Activated CD4-positive, alpha-beta T cell treated with anti-CD3 and anti-CD28 coated beads, Interleukin-2, amount 50 U/mL, for 16 hours (primary cell): ENCODE results near the gene LGALSL.

Experiments
- DNase-seq: peaks from one replicate; pipeline ENCODE4 v3.0.0-alpha.2; 2020

Gene LGALSL

DNA sequence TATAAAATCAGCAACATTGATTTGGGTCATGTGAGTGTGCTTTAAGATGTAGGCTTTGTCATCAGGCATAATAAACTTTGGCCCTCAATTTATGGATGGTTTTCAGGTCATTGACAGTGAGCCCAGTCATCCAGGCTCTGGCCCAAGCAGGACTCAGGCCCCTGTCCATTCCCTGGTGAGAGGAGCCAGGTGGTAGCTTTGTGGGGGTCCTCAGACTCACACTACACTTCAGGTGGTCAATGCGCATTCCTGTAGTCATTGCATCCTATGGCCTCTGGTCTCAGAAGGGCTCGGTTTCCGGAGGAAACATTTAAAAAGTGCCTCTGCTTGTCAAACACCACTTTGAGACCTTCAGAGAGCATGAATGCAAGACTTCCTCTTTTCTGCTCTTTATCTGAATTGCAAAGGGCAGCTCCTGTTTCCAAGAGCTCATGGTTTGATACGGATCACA lies 20.2 kb downstream of the LGALSL start:
- DNase-seq, result no peak

DNA sequence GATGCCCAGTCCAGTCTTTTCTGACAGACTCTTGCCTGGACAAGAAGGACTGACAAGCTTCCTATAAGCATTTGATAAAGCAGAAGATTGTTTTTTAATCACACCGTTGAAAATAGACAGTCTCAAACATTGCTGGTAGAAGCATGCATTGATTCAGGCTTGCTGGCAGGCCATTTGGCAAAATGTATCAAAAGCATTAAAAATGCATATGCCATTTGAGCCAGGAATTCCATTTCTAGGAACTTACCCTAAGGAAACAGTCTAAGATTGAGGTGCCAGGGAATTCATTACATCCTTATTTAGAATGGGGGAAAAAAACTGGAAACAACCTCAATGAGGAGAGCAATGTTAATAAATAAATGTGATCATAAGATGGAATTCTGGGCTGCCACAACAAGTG lies 20.7 kb downstream of the LGALSL start:
- DNase-seq, result no peak

DNA sequence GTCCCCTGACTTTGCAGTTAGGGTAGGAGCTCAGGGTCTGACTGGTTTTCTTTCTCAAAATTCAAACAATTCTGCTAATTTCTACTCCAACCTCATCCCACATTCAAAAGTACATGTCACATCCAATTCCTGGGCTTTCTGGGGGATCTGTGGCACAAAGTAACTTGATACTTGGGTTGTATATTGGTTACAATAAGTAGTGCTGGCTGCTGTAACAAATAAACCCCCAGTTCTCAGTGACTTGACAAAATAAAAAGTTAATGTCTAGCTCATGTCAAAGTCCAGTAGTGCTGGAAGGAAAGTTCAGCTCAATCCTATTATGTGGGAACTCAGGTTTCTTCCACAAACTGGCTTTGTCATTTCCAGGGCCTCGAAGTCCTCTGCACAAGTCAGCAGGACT lies 23.1 kb downstream of the LGALSL start:
- no peak for DNase-seq

DNA sequence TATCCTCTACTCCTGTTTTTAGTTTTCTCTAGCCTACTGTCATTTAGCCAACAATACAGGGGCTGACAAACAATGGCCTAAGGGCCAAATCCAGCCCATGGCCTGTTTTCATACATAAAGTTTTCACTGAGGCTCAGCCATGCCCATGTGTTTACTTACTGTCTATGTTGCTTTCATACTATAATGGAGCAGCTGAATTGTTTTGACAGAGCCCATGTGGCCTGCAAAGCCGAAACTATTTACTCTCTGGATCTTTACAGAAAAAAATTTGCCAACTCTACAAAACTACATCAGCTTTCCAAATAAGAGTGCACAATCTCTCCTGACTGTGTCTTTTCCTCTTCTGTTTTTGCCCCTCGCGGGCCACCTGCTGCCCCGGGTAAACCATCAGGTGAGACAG lies 24.0 kb downstream of the LGALSL start:
- DNase-seq, result no peak

DNA sequence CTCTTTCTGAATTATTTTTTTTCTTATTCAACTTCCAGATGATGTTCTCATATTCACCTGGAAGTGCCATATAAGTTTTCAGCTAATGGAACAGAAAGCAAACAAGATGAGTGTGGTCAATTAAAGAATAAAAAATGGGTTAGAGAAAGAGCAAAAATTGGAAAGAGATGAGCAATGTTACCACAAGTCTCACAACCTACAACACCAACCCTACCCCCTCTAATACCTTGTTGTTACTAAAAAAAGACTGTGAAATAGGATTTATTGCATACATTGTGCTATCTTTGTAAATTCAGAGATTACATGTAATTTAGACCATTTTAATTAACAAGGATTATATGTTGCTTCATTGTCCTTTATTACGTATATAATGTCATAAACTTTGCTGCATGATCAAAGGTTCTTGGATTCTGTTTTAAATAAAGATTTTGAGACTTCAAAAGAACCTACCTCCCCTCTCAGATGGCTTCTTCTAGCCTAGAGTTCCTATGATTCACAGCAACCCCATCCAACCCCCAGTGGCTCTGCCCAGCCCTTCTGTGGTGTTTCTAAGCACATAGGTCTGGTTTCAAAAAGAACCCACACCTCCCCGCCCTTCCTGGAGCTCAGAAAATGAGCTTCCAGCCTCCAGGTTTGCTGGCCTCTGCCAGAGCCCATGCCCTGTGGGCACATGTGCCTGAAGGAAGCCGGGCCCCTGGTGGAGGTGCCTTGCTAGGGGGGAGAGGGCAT lies 24.7 kb downstream of the LGALSL start:
- no peak for DNase-seq

DNA sequence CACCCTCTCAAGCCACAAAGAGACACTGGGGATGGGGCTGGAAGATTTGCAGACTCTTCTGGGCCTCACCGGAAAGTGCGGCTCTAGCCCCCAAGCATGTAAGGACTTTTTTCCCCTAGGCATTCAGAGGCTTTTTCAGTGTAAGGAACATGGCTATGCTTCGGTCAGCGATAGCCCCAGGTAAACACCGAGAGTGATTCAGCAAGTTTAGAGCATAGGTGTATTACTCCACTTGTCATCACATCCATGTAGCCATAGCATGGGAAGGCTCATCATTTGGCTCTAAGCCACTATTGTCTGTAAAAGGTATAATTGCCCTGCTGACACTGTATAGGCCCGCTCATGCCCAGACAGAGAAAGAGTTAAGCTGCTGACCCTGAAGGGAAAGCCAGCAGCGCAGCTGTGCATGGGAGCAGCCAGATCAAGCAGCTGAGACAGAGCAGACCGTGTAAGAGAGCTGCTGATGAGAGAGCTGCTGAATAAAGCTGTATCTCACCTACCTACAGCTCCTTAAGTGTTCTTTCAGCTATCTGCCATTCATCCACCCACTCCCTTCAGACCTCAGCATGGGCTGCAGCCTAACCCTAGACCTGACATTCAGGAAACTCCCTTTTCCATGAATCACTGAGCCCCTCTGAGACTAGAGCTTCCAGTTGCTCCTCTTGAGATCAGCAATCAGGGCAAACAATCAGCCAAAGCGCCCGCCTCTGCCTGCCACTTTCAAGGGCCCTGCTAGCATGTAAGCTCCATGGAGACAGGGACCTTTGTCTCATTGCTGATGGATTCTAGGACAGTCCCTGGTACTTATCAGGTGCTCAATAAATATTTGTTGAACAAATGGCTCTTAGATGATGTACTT lies 25.5 kb downstream of the LGALSL start:
- DNase-seq, result no peak

DNA sequence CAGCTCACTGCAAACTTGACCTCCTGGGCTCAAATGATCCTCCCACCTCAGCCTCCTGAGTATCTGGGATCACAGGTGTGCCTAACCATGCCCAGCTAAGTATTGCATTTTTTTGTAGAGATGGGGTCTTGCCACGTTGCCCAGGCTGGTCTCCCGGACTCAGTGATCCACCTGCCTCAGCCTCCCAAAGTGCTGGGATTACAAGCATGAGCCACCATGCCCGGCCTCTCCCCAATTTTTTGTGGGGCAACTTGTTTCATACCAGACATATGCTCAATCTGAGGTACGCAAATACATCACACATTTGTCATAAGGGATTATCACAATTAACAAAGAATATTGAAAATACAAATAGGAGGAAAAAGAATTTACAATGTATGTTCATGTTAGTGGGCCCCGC lies 27.7 kb downstream of the LGALSL start:
- no peak for DNase-seq

DNA sequence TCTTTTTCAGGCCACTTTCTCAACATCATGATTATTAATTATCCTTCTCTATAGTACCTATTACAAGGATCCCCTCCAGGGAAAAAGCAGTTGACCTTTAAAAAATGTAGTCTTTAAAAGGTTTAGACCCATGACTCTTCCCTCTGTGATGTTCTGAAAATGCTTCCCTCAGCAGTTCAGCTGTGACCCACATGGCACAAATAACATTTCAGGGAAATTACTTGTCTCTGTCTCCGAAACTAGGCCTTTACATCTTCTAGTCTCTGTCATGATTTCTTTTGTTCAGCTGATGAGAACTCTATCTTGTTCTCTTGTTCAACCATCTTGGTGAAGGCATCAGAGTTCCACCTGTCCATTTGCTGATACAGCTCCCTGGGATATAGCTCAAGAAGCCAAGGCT lies 28.3 kb downstream of the LGALSL start:
- DNase-seq, result no peak

DNA sequence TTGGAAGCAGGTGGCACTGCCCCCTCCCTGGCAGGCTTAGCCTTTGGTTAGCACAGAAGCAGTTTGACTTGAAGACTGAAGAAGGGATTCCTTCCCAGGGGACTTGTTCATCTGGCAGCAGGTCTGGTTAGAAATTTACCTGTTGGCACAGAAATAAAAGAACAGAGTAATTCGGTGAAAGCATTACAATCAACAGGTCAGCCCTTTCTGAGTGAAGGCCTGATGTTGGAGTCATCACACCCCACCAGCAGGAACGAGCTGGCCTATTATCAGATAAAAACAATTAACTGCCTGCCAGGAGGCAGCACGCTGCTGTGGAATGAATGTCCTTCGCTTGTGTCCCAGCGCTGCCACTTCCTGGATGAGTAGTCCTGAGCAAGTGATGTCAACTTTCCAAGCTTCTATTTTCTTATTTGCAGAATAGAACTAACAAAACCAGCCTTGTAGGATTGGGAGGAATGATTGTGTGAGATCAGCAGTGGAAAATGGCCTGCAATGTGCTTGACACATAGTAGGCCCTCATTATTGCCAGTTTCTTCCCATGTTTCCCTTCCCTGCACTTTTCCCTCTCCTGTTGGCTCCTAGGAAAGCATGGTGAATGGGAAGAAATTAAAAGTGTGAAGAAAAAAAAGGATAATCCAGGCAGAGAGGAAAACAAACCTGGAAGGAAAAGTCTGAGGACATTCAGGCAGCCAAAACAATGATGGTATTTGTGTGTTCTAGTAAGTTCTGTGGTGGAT lies 29.0 kb downstream of the LGALSL start:
- no peak for DNase-seq

DNA sequence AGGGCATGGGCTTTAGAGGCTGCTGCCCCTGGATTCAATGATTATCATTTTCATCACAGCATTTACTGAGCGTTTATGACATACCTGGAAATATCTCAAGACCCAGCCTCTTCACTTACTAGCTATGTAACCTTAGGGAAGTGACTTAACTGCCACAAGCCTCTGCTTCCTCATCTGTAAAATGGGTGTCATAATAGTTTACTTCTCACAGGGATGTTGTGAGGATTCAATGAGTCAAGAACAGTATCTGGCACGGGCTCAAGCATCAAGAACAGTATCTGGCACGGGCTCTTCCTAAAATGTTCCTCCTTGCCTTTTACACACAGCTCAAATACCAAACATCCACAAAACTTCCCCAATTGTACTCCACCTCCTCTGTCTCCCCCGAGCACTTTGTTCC lies 31.4 kb downstream of the LGALSL start:
- no peak for DNase-seq

DNA sequence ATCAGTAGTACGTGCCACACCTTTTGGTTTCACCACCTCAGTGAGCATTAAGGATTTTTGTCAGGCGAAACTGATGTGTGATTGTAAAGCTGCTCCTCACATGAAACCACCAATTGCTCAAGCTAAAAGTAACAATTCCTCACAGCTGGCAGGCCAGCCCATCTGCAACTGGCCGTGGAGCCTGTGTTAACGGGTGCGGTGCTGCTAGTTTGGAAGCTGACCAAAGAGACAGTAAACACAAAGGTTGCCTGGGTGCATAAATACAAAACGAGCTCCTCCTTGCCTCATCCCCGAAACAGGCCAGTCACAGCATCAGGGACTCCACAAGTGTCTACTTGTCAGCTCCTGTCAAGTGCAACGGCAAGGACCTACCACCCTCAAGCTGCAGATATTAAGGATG lies 32.0 kb downstream of the LGALSL start:
- DNase-seq, result no peak

DNA sequence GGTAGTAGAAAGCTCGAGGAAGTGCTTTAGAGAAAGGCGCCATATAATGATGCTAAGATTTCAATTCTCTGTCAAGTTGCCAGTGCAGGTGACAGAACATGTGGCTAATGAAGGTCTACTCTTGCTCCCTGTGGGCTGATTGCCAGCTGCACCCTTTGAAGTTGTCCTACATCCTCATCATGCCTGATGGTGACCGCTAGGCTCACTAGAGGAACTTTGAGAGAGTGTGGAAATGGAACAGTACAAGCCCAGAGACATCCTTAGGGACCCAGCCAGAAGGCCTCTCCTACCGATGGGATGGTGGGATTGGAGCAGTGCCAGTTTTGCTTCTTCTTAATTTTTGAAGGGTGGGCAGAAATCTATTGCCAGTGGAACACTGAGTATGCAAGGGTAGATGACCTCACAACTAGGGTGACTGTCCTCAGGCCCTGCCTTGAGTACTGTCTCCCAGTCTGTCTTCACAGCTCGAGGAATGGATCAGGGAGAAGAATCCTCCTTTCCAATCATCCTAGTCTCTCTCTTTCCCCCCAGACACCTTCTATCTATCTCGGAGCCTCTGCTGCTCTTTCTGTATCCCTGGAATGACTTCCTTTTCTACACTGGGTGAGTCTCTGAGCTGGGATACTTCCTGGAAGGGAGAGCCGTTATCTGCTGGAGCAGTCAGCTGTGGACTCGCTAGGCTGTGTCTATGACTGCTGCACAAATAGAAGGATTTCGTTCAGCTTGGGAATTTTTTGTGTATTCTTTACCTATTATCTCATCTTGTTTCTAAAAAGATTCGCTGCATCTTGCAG lies 33.5 kb downstream of the LGALSL start:
- no peak for DNase-seq

DNA sequence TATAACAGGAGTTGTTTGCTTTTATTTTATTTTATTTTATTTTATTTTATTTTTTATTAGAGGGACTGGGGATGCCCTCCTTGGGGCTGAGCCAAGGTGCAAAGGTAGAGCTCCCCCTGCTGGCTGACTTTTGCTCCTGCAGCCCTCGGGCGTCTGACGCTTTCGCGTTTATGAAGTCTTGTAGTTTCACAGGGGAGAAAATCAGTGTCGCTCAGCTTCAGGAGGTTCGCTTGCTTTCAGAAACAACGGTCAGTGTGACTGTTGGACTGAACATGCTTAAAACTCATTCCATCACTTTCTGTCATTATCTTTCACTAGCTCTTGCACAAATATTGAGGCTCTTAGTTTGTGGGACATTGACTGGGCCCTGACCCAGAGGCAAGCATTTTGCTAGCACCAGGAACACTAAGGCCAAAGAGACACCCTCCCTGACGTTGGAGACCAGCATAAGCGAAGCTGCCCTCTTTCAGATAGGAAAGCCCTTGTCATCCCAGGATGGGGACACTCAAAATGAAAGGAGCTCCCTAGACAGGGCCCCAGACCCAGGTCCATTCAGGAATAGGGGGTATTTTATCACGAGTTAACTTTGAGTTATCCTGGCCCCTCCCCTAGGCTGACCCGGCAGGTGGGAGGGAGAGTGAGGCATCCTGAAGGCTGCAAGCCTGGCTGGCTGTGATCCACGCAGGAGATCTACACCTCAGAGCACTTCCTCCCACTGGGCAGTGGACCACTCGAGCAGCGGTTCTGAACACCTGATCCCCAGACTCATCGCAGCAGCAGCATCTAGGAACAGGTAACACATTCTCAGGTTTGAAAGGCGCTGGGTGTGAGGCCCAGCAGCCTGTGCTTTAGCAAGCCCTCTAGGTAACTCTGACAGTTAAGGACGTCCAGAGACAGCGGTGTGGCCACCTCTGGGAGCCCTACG lies 34.4 kb downstream of the LGALSL start:
- DNase-seq, result peak; percentile 78

DNA sequence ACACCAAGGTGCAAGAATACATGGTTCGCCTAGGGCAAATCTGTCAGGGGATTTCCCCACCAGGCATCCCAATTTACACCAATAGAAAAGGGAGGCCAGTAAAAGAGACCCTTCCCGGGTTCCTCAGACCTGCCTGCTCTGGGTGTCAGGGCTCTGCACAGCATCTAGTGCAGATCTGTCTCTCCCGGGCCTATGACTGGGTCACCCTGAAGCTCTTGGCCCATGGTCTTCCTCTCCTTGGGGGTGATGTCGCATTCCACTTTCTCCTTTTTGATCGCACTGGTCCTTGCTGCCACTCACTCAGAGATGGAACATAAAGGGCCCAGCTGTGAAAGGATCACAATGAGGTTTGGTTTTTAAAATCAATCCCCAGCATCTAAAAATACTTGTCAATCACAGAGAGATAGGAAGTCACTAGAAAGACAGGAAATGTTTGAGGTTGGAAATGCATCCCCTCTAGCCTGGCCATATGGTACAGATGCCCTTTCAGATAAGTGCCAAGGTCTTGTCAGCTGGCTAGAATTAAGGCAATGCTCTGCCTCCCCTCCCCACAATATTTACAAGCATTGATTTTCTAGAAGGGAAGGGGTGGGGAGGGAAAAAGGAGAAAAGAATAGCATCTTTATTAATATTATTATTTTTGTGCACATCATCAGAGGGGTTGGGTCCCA lies 35.3 kb downstream of the LGALSL start:
- DNase-seq, result no peak

DNA sequence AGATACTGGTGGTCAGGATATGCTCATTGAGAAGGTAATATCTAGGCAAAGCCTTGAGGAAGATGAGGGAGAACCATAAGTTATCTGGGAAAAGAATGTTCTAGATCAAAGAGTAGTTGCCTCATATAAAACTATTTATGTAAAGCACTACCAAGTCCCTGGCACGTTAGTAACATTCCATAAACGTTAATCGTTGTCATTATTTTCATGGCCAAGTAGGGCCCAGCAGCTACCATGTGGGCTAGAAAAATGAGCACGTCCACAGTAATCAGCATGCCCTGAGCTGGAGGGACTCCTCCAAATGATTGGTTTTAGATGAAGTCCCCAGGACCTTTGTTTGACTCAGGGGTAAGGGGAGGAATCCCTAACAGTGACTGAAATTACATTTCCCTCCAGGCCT lies 37.5 kb downstream of the LGALSL start:
- DNase-seq, result no peak

DNA sequence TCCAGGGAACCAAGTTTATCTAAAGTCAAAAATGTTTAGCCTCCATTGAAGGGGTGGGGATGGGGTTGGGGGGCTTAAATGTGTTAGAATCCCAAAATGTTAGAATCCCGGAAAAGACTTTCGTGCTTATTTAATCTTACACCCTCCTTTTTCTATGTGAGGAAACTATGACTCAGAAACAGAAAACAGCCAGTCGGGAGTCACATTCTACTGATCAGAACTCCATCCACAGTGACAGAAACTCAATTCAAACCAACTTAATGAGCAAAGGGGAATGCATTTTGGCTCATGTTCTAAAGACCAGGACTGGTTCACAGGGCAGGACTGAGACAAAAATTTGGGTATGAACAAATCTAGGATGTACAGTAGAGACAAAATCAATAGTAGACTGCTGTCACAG lies 38.3 kb downstream of the LGALSL start:
- DNase-seq, result no peak

DNA sequence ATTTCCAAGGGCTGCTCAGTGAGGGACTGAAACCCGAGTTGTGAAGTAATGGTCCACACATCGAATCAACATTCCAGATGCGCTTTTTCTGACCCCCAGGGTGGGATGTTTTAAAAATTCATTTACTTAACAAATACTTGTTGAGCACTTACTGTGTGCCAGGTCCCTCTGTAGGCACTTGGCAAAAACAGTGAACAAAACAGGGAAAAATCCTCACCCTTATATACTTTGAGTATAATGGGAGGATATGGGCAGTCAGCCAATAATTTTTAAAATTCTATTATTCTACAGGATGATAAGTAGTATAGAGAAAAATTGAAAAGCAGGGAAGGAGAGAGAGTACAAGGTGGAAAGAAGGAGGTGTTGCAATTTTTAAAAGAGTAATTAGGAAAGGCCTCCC lies 38.9 kb downstream of the LGALSL start:
- DNase-seq, result no peak

DNA sequence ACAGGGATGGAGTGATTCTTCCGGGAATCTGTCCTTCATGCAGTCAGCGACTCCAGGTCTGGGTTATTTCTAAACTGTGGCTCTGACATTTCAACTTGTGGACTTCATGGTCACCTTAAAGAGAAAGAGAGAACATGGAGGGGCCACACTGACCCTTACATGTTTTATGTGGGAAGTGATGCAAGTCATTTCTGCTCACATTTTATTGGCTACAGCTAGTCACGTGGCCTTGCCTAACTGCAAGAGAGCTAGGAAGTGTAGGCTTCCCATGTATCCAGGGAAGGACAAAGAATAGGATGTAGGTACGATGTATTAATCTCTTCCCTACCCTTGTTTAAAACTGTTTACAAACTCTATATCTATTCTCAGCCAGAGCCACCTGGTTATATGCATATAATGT lies 39.8 kb downstream of the LGALSL start:
- no peak for DNase-seq

DNA sequence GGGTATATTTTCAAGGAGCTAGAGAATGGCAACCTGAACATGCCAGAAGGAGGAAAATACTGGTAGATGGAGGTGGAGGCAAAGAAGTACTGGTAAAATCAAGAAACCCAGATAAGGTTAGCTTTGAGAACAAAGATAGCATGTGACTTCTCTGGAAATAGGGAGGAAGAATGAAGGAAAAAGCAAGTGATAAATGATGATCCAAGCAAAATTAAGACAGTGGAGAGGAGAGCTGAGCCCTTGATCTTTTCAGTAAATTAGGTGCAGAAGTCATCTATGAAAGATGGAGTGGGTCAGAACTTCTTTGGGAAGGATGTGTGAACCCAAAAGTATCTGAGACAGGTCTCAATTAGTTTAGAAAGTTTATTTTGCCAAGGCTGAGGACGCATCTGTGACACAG lies 44.5 kb downstream of the LGALSL start:
- DNase-seq, result no peak

DNA sequence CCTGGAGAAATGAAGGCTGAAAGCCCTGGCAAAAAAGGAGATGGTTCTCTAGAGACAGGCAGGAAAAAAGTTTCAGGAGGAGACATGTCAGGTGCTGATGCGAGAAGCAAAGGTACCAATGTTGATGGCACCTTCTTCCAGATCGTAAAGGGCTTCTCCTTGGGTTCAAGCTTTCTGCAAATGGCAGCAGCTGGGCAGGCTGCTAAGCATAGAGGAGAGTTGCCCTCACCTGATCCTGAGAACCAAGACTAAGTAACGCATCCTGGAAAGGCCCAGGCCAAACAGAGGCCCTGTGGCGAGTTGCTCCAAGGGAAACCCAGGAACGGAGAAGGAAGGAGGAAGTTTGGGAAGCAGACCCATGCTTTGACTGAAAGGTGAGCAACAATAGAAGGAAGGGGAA lies 46.6 kb downstream of the LGALSL start:
- DNase-seq, result no peak

DNA sequence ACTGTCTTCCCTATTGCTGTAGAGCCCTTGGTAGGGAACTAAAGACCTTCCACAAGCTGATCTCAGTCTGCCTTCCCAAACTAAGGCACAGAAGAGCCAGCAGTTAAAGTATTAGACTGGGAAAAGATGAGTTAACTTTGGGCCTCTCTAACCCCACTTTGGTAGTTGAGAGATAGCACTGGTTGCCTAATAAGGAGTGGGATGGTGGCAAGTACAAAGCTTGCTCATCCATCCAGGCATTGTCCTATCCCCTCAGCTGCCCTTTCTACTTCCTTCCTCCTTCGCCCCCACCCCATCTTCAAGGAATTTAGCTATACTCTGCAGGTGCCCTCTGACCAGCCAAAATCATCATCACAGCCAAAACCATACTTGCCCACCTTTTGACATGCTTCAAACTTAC lies 48.0 kb downstream of the LGALSL start:
- no peak for DNase-seq
